ENCODE results near the gene RNF5.

The RNF5 gene

GRCh38 chr6:32151181-32151862 is 26.9 kb upstream of the RNF5 start:
- no peak overlapping the region for H3K4me3 ChIP-seq (ENCODE audit: low read depth in 1 of 2, low read length in 1 of 2)
- TF ChIP-seq CTCF (IDR thresholded peaks at IDR 0.05), result no peak
- H3K27ac ChIP-seq, result no peak overlapping the region
- peaks cover 25 to 27% of the 10 kb centered on the region in 2 experiments for H3K4me1 ChIP-seq (ENCODE audit: control insufficient read depth in 1 of 2, insufficient read depth in 1 of 2, low read depth in 1 of 2, low read length in 1 of 2)
- H3K27me3 ChIP-seq, result peaks cover 90% of the 10 kb centered on the region
- no peaks in the 10 kb centered on the region for H3K9me3 ChIP-seq
- H3K36me3 ChIP-seq, result no peaks in the 10 kb centered on the region

GRCh38 chr6:32151863-32152768 is 26.1 kb upstream of the RNF5 start, which contains the start of gene PRRT1:
Gene PRRT1, minus strand, starts transcription at chr6:32151939. Its CDS starts 112 bp downstream, at chr6:32151827.
- Histone ChIP-seq H3K4me3 (ENCODE audit: low read depth in 1 of 2, low read length in 1 of 2) (no peak within 1 kb of the TSS), H3K27ac (no peak within 1 kb of the TSS), H3K9me3 (no peaks in the 10 kb centered on the region), H3K27me3 (peaks cover 82% of the 10 kb centered on the region), H3K4me1 (ENCODE audit: control insufficient read depth in 1 of 2, insufficient read depth in 1 of 2, low read depth in 1 of 2, low read length in 1 of 2) (peaks cover 25 to 27% of the 10 kb centered on the region in 2 experiments), H3K36me3 (no peaks in the 10 kb centered on the region)
- no peak for TF ChIP-seq CTCF (IDR thresholded peaks at IDR 0.05)

GRCh38 chr6:32152769-32153563 is 25.2 kb upstream of the RNF5 start:
- Histone ChIP-seq H3K27me3 (peaks cover 74% of the 10 kb centered on the region), H3K36me3 (no peaks in the 10 kb centered on the region), H3K27ac (no peak overlapping the region), H3K9me3 (no peaks in the 10 kb centered on the region), H3K4me1 (ENCODE audit: control insufficient read depth in 1 of 2, insufficient read depth in 1 of 2, low read depth in 1 of 2, low read length in 1 of 2) (peaks cover 25 to 27% of the 10 kb centered on the region in 2 experiments), H3K4me3 (ENCODE audit: low read depth in 1 of 2, low read length in 1 of 2) (no peak overlapping the region)
- TF ChIP-seq CTCF (IDR thresholded peaks at IDR 0.05), result no peak

- peak within 1 kb of the TSS; percentile 55 to 58 for H3K4me3 ChIP-seq (ENCODE audit: low read depth in 1 of 2, low read length in 1 of 2)
- peaks cover 19 to 22% of the 10 kb centered on the region in 2 experiments for H3K4me1 ChIP-seq (ENCODE audit: control insufficient read depth in 1 of 2, insufficient read depth in 1 of 2, low read depth in 1 of 2, low read length in 1 of 2)
- no peaks in the 10 kb centered on the region for H3K9me3 ChIP-seq
- no peak within 1 kb of the TSS for H3K27ac ChIP-seq
- peaks cover 65% of the 10 kb centered on the region for H3K27me3 ChIP-seq
- H3K36me3 ChIP-seq, result no peaks in the 10 kb centered on the region
- TF ChIP-seq CTCF (IDR thresholded peaks at IDR 0.05), result no peak
Observed at GRCh38 chr6:32153564-32154513, 24.4 kb upstream of the RNF5 start, which contains the start of gene PPT2. Gene PPT2, plus strand, starts transcription at chr6:32154141. Its CDS starts 454 bp downstream, at chr6:32154595.
